ENCODE results near the gene PATL1. TPM values are rescaled to one million over a fixed set of nuclear protein-coding genes. Genes with fewer than 3 reads are reported as not detected.
A peak's percentile ranks its signal among the peaks of the same experiment; 100 is the strongest.

PATL1 gene
- total RNA-seq, 2 experiments from 2014 or later = 51.8 to 55.2 TPM

DNA sequence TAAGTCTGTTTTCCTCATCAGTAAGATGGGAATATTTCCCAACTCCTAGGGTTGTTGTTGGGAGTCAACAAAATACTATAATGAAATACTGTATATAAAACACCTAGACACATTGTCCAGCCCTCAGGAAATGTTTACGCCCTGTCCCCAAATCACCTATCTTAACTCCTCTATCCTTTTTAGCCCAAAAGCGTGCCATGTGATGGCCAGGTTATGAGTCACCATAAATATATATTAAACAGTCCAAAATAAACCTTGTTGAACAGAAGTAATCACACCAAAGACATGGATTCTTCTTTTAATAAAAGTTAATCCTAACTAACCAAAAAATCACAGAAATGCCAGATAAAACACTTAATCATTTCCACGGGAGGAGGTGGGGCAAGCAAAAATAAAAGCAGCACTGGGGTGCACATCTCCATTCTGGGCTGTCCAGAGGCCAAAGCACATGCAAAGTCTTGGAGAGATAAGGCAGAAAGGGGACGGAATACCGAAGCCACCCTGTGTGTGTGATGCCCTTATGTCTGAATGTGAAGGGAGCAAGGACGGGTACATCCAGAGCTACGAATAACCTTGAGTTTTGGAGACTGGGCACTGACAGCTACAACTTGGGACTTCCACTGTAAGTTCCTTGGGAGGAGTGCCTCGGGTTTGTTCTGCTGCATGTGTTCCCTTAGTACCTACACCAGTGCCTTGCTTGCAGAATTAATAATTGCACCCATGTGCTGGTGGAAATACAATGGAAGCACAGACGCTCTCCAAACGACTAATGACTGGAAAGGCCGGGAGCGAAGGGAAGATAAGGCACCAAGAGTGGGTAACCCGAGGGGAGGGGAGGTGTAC, 54.3 kb downstream of the PATL1 start:
- H3K27me3 ChIP-seq (ENCODE audit: control insufficient read depth in 1 of 2, insufficient read depth in 2 of 2, low read length in 2 of 2) = no peaks in the 10 kb centered on the region
- intact Hi-C loops (cut with DNase I, micrococcal nuclease) = loop anchor here (5.0 to 10.0 kb wide), 4 partner anchors 62 to 1040 kb away; partner anchors contain the start of genes LPXN (in 1 of the 2) and ZFP91 (in 1 of the 2)
- peaks cover 20% of the 10 kb centered on the region for H3K36me3 ChIP-seq (ENCODE audit: insufficient read depth, low read length)
- H3K4me3 Mint-ChIP-seq = peak overlapping the region; percentile 96
- ATAC-seq (ENCODE audit: poor library complexity) (no peak), DNase-seq (no peak)
- H3K27ac Mint-ChIP-seq = peak overlapping the region; percentile 77
- H3K9me3 ChIP-seq (ENCODE audit: control insufficient read depth in 1 of 2, insufficient read depth in 1 of 2, low read length in 2 of 2) = no peaks in the 10 kb centered on the region
- H3K9me3 Mint-ChIP-seq = no peaks in the 10 kb centered on the region
- peaks cover 22% of the 10 kb centered on the region for H3K4me1 ChIP-seq (ENCODE audit: insufficient read depth, low read length)
- H3K27me3 Mint-ChIP-seq = no peaks in the 10 kb centered on the region
- TF ChIP-seq, protein P1, sequence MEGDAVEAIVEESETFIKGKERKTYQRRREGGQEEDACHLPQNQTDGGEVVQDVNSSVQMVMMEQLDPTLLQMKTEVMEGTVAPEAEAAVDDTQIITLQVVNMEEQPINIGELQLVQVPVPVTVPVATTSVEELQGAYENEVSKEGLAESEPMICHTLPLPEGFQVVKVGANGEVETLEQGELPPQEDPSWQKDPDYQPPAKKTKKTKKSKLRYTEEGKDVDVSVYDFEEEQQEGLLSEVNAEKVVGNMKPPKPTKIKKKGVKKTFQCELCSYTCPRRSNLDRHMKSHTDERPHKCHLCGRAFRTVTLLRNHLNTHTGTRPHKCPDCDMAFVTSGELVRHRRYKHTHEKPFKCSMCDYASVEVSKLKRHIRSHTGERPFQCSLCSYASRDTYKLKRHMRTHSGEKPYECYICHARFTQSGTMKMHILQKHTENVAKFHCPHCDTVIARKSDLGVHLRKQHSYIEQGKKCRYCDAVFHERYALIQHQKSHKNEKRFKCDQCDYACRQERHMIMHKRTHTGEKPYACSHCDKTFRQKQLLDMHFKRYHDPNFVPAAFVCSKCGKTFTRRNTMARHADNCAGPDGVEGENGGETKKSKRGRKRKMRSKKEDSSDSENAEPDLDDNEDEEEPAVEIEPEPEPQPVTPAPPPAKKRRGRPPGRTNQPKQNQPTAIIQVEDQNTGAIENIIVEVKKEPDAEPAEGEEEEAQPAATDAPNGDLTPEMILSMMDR (IDR thresholded peaks at IDR 0.05) = no peak
- peak overlapping the region; percentile 73 to 89 for H3K27ac ChIP-seq (ENCODE audit: low read depth in 1 of 2, low read length in 2 of 2)
- H3K36me3 Mint-ChIP-seq (ENCODE audit: low read depth) = peaks cover 43% of the 10 kb centered on the region
- CTCF ChIA-PET = interaction anchor here (1.4 to 2.8 kb wide), 3 partner anchors 49 to 77 kb away, joined by 3 to 9 read pairs (median 9); no protein-coding TSS in a partner anchor
- peaks cover 55% of the 10 kb centered on the region for H3K4me1 Mint-ChIP-seq (ENCODE audit: low read depth)
- POLR2A ChIA-PET = interaction anchor here (0.9 to 3.8 kb wide), 15 partner anchors 11 to 196 kb away, joined by 3 to 130 read pairs (median 9); partner anchors contain the start of genes MRPL16 and PATL1
- H3K4me3 ChIP-seq (ENCODE audit: low read length) = peak overlapping the region; percentile 68

DNA sequence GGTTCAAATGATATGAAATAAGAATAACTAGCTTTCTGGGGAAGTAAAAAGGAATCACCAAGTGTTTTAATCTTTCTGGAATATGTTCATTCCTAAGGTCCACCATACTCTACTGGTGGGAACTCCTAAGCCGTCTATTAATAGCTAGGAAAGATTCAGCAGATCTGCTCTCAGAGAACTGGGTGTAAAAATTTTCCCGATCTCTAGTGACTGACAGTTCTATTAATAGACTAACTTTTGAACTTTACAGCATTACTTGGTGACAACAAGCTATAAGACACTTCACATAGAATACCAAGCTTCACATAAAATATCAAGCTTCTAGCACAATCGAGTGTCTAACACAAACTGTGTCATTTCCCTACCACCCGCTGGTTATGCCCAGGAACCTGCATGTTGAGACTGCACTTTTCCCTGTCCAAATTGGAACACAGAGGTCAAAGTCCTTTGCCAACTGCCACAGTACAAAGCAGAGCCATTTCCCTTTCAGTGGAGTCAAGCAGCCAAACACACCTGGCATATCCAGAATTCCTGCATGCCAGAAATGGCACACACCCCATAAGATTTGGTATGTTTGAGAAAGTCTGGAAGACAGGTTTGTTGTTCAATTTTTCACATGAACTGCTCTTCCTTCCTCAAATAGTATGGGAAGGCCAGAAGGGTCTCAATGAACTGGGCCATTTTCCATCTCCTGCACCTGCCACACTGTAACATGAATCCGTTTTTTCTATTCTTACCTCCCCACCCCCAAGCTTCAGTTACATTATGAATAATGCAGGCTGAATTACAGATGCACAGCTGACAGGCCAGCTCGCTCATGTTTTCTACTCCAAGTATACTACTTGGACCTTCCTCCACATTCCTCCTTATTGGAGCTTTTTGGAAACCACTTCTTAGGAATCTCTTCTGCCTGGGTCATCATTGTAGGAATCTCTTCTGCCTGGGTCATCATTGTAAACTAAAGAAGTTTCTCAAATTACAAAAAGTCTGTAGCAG, 57.0 kb downstream of the PATL1 start:
- intact Hi-C loops (cut with DNase I, micrococcal nuclease) = loop anchor here (5.0 to 10.0 kb wide), 2 partner anchors 60 to 1037 kb away; partner anchors contain the start of genes LPXN (in 1 of the 2) and ZFP91 (in 1 of the 2)
- POLR2A ChIA-PET = interaction anchor here (1.0 to 1.2 kb wide), 2 partner anchors 46 to 51 kb away, joined by 4 read pairs; no protein-coding TSS in a partner anchor
- Histone ChIP-seq H3K9me3 (ENCODE audit: control insufficient read depth in 1 of 2, insufficient read depth in 1 of 2, low read length in 2 of 2) (no peaks in the 10 kb centered on the region), H3K4me3 (ENCODE audit: low read length) (no peak overlapping the region), H3K36me3 (ENCODE audit: insufficient read depth, low read length) (peaks cover 46% of the 10 kb centered on the region), H3K4me1 (ENCODE audit: insufficient read depth, low read length) (peaks cover 22% of the 10 kb centered on the region), H3K27ac (ENCODE audit: low read depth in 1 of 2, low read length in 2 of 2) (no peak overlapping the region), H3K27me3 (ENCODE audit: control insufficient read depth in 1 of 2, insufficient read depth in 2 of 2, low read length in 2 of 2) (no peaks in the 10 kb centered on the region)
- Mint-ChIP-seq H3K27ac (no peak overlapping the region), H3K27me3 (no peaks in the 10 kb centered on the region), H3K36me3 (ENCODE audit: low read depth) (peaks cover 70% of the 10 kb centered on the region), H3K4me1 (ENCODE audit: low read depth) (peaks cover 74% of the 10 kb centered on the region), H3K9me3 (no peaks in the 10 kb centered on the region), H3K4me3 (peak overlapping the region; percentile 96)
- TF ChIP-seq, protein P1 (IDR thresholded peaks at IDR 0.05) = no peak
- DNase-seq = no peak
- CTCF ChIA-PET = interaction anchor here (1.3 kb wide), 1 partner anchor 75 kb away, joined by 7 read pairs; no protein-coding TSS in a partner anchor
- no peak for ATAC-seq (ENCODE audit: poor library complexity)

DNA sequence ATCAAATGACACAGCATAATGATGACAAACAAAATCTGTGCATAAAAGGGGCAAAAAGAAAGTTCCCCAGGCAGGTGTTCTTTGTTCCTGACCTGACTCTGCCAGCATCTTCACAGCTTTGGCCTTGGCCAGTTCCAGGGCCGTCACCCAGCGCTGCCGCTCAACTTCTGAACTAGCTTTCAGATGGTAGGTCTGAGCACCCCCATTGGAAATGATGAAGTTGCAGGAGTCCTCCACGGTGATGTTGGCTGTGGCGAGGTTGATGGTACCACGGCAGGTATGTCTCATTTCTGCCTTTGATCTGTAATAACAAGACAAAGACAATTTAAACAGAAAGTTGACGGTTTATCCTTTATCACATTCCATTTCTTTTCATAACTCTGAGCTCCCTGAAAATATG, 58.5 kb downstream of the PATL1 start:
- H3K36me3 ChIP-seq (ENCODE audit: insufficient read depth, low read length) = peaks cover 62% of the 10 kb centered on the region
- no peak overlapping the region for H3K27ac Mint-ChIP-seq

More for the DNA sequence above, 58.5 kb downstream of the PATL1 start:
- DNase-seq (no peak), ATAC-seq (ENCODE audit: poor library complexity) (no peak)
- Mint-ChIP-seq H3K4me1 (ENCODE audit: low read depth) (peaks cover 80% of the 10 kb centered on the region), H3K27me3 (no peaks in the 10 kb centered on the region), H3K36me3 (ENCODE audit: low read depth) (peaks cover 85% of the 10 kb centered on the region), H3K4me3 (no peak overlapping the region), H3K9me3 (no peaks in the 10 kb centered on the region)
- Histone ChIP-seq H3K27me3 (ENCODE audit: control insufficient read depth in 1 of 2, insufficient read depth in 2 of 2, low read length in 2 of 2) (no peaks in the 10 kb centered on the region), H3K27ac (ENCODE audit: low read depth in 1 of 2, low read length in 2 of 2) (no peak overlapping the region), H3K4me1 (ENCODE audit: insufficient read depth, low read length) (peaks cover 17% of the 10 kb centered on the region), H3K4me3 (ENCODE audit: low read length) (no peak overlapping the region), H3K9me3 (ENCODE audit: control insufficient read depth in 1 of 2, insufficient read depth in 1 of 2, low read length in 2 of 2) (no peaks in the 10 kb centered on the region)
- intact Hi-C loops (cut with DNase I, micrococcal nuclease) = loop anchor here (5.0 to 10.0 kb wide), 2 partner anchors 58 to 1035 kb away; partner anchors contain the start of genes LPXN (in 1 of the 2) and ZFP91 (in 1 of the 2)
- TF ChIP-seq, protein P1 (IDR thresholded peaks at IDR 0.05) = no peak
- ChIA-PET CTCF (no interaction called here), POLR2A (no interaction called here)
